ENCODE measurements around the gene DOCK3.

The DOCK3 gene

GRCh38 chr3:50648313-50648712 is 26.4 kb upstream of the DOCK3 start:
- Histone ChIP-seq H3K27ac (no peak overlapping the region), H3K36me3 (peaks cover 7% of the 10 kb centered on the region), H3K4me3 (ENCODE audit: low read depth, low read length) (no peak overlapping the region), H3K9me3 (ENCODE audit: severe bottlenecking) (no peaks in the 10 kb centered on the region), H3K27me3 (ENCODE audit: insufficient read depth, low read depth, severe bottlenecking) (no peaks in the 10 kb centered on the region)
- TF ChIP-seq CTCF (IDR thresholded peaks at IDR 0.05; ENCODE audit: low read depth, low read length): no peak
- DNase-seq: peak; percentile 21

- no peaks in the 10 kb centered on the region for H3K27me3 ChIP-seq (ENCODE audit: insufficient read depth, low read depth, severe bottlenecking)
- peaks cover 6% of the 10 kb centered on the region; the same call in 1 of the 2 replicates for H3K36me3 ChIP-seq
- no peak for DNase-seq
- no peaks in the 10 kb centered on the region for H3K9me3 ChIP-seq (ENCODE audit: severe bottlenecking)
- H3K27ac ChIP-seq: no peak overlapping the region
- TF ChIP-seq CTCF (IDR thresholded peaks at IDR 0.05; ENCODE audit: low read depth, low read length): no peak
- no peak overlapping the region for H3K4me3 ChIP-seq (ENCODE audit: low read depth, low read length)
These were observed 25.8 kb upstream of the DOCK3 start for GRCh38 chr3:50648944-50649343.

GRCh38 chr3:50649451-50649931 is 25.2 kb upstream of the DOCK3 start:
- no peak for DNase-seq
- Histone ChIP-seq H3K9me3 (ENCODE audit: severe bottlenecking) (no peaks in the 10 kb centered on the region), H3K27ac (no peak overlapping the region), H3K27me3 (ENCODE audit: insufficient read depth, low read depth, severe bottlenecking) (no peaks in the 10 kb centered on the region), H3K4me3 (ENCODE audit: low read depth, low read length) (no peak overlapping the region), H3K36me3 (peaks cover 6% of the 10 kb centered on the region; the same call in 1 of the 2 replicates)
- no peak for TF ChIP-seq CTCF (IDR thresholded peaks at IDR 0.05; ENCODE audit: low read depth, low read length)

- Histone ChIP-seq H3K9me3 (ENCODE audit: severe bottlenecking) (no peaks in the 10 kb centered on the region), H3K36me3 (peaks cover 5% of the 10 kb centered on the region; the same call in 1 of the 2 replicates), H3K27me3 (ENCODE audit: insufficient read depth, low read depth, severe bottlenecking) (no peaks in the 10 kb centered on the region), H3K4me3 (ENCODE audit: low read depth, low read length) (no peak overlapping the region), H3K27ac (no peak overlapping the region)
- no peak for TF ChIP-seq CTCF (IDR thresholded peaks at IDR 0.05; ENCODE audit: low read depth, low read length)
- no peak for DNase-seq
These were observed 24.7 kb upstream of the DOCK3 start for GRCh38 chr3:50650018-50650417.

- no peak for TF ChIP-seq CTCF (IDR thresholded peaks at IDR 0.05; ENCODE audit: low read depth, low read length)
- Histone ChIP-seq H3K27me3 (ENCODE audit: insufficient read depth, low read depth, severe bottlenecking) (no peaks in the 10 kb centered on the region), H3K9me3 (ENCODE audit: severe bottlenecking) (no peaks in the 10 kb centered on the region), H3K36me3 (no peaks in the 10 kb centered on the region; the same call in 1 of the 2 replicates), H3K27ac (no peak overlapping the region), H3K4me3 (ENCODE audit: low read depth, low read length) (no peak overlapping the region)
- no peak for DNase-seq
These were observed 23.3 kb upstream of the DOCK3 start for GRCh38 chr3:50651445-50651844.

GRCh38 chr3:50651920-50652529 is 22.7 kb upstream of the DOCK3 start:
- H3K27me3 ChIP-seq (ENCODE audit: insufficient read depth, low read depth, severe bottlenecking): no peaks in the 10 kb centered on the region
- DNase-seq: no peak
- no peak for TF ChIP-seq CTCF (IDR thresholded peaks at IDR 0.05; ENCODE audit: low read depth, low read length)
- H3K4me3 ChIP-seq (ENCODE audit: low read depth, low read length): no peak overlapping the region
- no peaks in the 10 kb centered on the region; the same call in 1 of the 2 replicates for H3K36me3 ChIP-seq
- no peak overlapping the region for H3K27ac ChIP-seq
- no peaks in the 10 kb centered on the region for H3K9me3 ChIP-seq (ENCODE audit: severe bottlenecking)
